MM.1S (cell line): ENCODE data around the gene AMZ1.

Experiments used
- DNase-seq: peaks from one replicate; pipeline ENCODE4 v3.0.0-alpha.2; 2015
- H2AFZ ChIP-seq: fragments of 300-600 bp; sonication (generic); 2 replicates; pipeline ENCODE4 v1.6.0; 2016; ENCODE audit warnings: antibody characterized with exemption, low read length
- H3F3A ChIP-seq: fragments of 300-600 bp; sonication (generic); 2 replicates; pipeline ENCODE4 v1.6.1; 2016; ENCODE audit warnings: mild to moderate bottlenecking, antibody characterized with exemption, low read length, moderate library complexity, mixed read lengths; ENCODE audit not compliant: insufficient read depth
- H3K27ac ChIP-seq: fragments of 300-600 bp; sonication (generic); 2 replicates; pipeline ENCODE4 v1.5.1; 2016; ENCODE audit warnings: mild to moderate bottlenecking, low read length
- H3K27me3 ChIP-seq: fragments of 300-600 bp; sonication (generic); replicated peaks from 2 replicates; pipeline ENCODE4 v1.6.0; 2016; ENCODE audit warnings: low read length; ENCODE audit not compliant: insufficient read depth
- H3K36me3 ChIP-seq: fragments of 300-600 bp; sonication (generic); replicated peaks from 2 replicates; pipeline ENCODE4 v1.6.1; 2016; ENCODE audit warnings: mild to moderate bottlenecking, low read length, mixed read lengths; ENCODE audit not compliant: insufficient read depth
- H3K4me1 ChIP-seq: fragments of 300-600 bp; sonication (generic); 2 replicates; pipeline ENCODE4 v1.6.1; 2016; ENCODE audit warnings: low read length, mixed read lengths
- H3K4me2 ChIP-seq: fragments of 300-600 bp; sonication (generic); 2 replicates; pipeline ENCODE4 v1.6.0; 2016; ENCODE audit warnings: low read depth, low read length
- H3K4me3 ChIP-seq: fragments of 300-600 bp; sonication (generic); 2 replicates; pipeline ENCODE4 v1.5.1; 2016; ENCODE audit warnings: low read length, mixed read lengths
- H3K79me2 ChIP-seq: fragments of 300-600 bp; sonication (generic); 2 replicates; pipeline ENCODE4 v1.6.1; 2016; ENCODE audit warnings: mixed run types, low read length, mixed read lengths
- H3K9ac ChIP-seq: fragments of 300-600 bp; sonication (generic); 2 replicates; pipeline ENCODE4 v1.6.1; 2016; ENCODE audit warnings: low read length, mixed read lengths
- H3K9me2 ChIP-seq: fragments of 300-600 bp; sonication (generic); replicated peaks from 2 replicates; pipeline ENCODE4 v1.6.1; 2016; ENCODE audit warnings: mild to moderate bottlenecking, low read length, mixed read lengths; ENCODE audit not compliant: insufficient read depth
- H3K9me3 ChIP-seq: fragments of 300-600 bp; sonication (generic); replicated peaks from 2 replicates; pipeline ENCODE4 v1.6.1; 2016; ENCODE audit warnings: mild to moderate bottlenecking, low read length, mixed read lengths; ENCODE audit not compliant: insufficient read depth
- H4K20me1 ChIP-seq: fragments of 300-600 bp; sonication (generic); 2 replicates; pipeline ENCODE4 v1.6.1; 2016; ENCODE audit warnings: mild to moderate bottlenecking, low read length, moderate library complexity, mixed read lengths; ENCODE audit not compliant: insufficient read depth
- CTCF ChIP-seq: fragments of 300-600 bp; sonication (generic); IDR thresholded peaks from 2 replicates; pipeline ENCODE4 v1.5.1; 2016; ENCODE audit warnings: antibody characterized with exemption, low read length, mixed read lengths
- EZH2 ChIP-seq: fragments of 300-600 bp; sonication (generic); optimal IDR thresholded peaks from 2 replicates; pipeline ENCODE3; 2017; ENCODE audit warnings: low read depth, mild to moderate bottlenecking, antibody characterized with exemption, low read length, mixed read lengths
- EZH2phosphoT487 ChIP-seq: fragments of 300-600 bp; sonication (generic); IDR thresholded peaks from 2 replicates; pipeline ENCODE4 v1.6.1; 2018; ENCODE audit warnings: antibody characterized with exemption, low read length

The AMZ1 gene

GRCh38 chr7:2661602-2662272, 26.3 kb upstream of the AMZ1 start:
- Histone ChIP-seq H3K4me2 (no peak overlapping the region), H2AFZ (no peak overlapping the region), H3K9me2 (no peaks in the 10 kb centered on the region), H3K27me3 (peaks cover 68% of the 10 kb centered on the region), H3K9me3 (no peaks in the 10 kb centered on the region), H4K20me1 (no peaks in the 10 kb centered on the region), H3K27ac (no peak overlapping the region), H3K4me1 (no peaks in the 10 kb centered on the region), H3F3A (no peaks in the 10 kb centered on the region), H3K36me3 (no peaks in the 10 kb centered on the region), H3K9ac (no peak overlapping the region), H3K79me2 (no peaks in the 10 kb centered on the region), H3K4me3 (no peak overlapping the region)
- TF ChIP-seq EZH2phosphoT487, result no peak
- TF ChIP-seq EZH2, result no peak
- TF ChIP-seq CTCF, result no peak
- no peak for DNase-seq

- no peak for DNase-seq
- no peak overlapping the region for H3K9ac ChIP-seq
Observed at GRCh38 chr7:2662273-2663120, 25.5 kb upstream of the AMZ1 start.

GRCh38 chr7:2663121-2663886, 24.7 kb upstream of the AMZ1 start:
- DNase-seq, result no peak
- Histone ChIP-seq H3F3A (no peaks in the 10 kb centered on the region), H3K27ac (no peak overlapping the region), H3K9me3 (no peaks in the 10 kb centered on the region), H2AFZ (no peak overlapping the region), H3K36me3 (no peaks in the 10 kb centered on the region), H3K4me1 (no peaks in the 10 kb centered on the region), H4K20me1 (no peaks in the 10 kb centered on the region), H3K9me2 (no peaks in the 10 kb centered on the region), H3K4me2 (no peak overlapping the region), H3K9ac (no peak overlapping the region), H3K27me3 (peaks cover 73% of the 10 kb centered on the region), H3K79me2 (no peaks in the 10 kb centered on the region), H3K4me3 (no peak overlapping the region)
- TF ChIP-seq EZH2, result no peak
- no peak for TF ChIP-seq EZH2phosphoT487
- TF ChIP-seq CTCF, result no peak

More at GRCh38 chr7:2662273-2663120, 25.5 kb upstream of the AMZ1 start:
- Histone ChIP-seq H3K4me3 (no peak overlapping the region), H3K36me3 (no peaks in the 10 kb centered on the region), H2AFZ (no peak overlapping the region), H3K27me3 (peaks cover 74% of the 10 kb centered on the region), H3K4me1 (no peaks in the 10 kb centered on the region), H3K27ac (no peak overlapping the region), H3K79me2 (no peaks in the 10 kb centered on the region), H3F3A (no peaks in the 10 kb centered on the region), H3K4me2 (no peak overlapping the region), H4K20me1 (no peaks in the 10 kb centered on the region), H3K9me3 (no peaks in the 10 kb centered on the region), H3K9me2 (no peaks in the 10 kb centered on the region)
- TF ChIP-seq CTCF (no peak), EZH2 (no peak), EZH2phosphoT487 (no peak)
